Stimulated activated CD8-positive, alpha-beta memory T cell treated with anti-CD3 and anti-CD28 coated beads, Interleukin-4, amount 100 ng/mL, for 48 hours (primary cell): ENCODE data around the gene NKX2-3.

Experiments used
- DNase-seq: peaks from one replicate; pipeline ENCODE4 v3.0.0-alpha.2; 2020

The NKX2-3 gene

DNA sequence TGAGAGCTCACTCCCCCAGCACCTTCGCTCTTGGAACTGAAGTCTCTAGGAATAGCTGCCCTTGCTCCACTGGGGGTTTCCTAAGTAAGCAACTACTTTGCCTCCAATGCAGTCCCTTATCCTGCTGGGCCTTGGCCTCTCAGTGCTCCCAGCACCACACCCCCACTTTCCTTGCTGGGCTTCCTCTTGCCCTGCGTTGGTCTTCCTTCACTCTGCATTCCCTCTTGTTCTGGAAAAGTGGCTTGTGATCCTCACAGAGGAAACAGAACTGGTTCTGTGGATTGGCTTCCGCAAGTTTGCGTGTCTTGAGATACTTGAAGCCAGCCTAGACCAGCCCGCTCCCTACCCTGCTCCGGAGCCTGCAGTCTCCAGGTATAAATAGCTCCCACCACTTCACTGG is 6.4 kb downstream of the NKX2-3 start:
- no peak for DNase-seq

DNA sequence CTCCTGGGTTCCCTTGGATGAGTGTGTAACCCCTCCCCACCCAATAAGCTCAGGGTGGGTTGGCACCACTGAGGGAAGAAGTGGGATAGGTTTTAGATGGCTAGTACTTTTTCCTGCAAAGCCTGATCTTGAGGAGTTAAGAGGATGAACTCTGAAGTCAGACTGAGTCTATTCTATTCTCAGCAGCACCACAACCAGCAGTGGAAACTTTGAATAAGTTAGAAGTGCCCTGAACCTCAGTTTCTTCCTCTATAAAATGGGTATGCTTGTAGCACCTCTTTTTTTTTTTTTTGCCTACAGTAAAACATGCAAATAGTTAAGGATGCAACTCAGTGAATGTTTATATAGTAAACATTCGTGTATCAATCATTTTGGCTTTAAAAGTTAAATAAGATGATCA is 7.1 kb downstream of the NKX2-3 start:
- no peak for DNase-seq

DNA sequence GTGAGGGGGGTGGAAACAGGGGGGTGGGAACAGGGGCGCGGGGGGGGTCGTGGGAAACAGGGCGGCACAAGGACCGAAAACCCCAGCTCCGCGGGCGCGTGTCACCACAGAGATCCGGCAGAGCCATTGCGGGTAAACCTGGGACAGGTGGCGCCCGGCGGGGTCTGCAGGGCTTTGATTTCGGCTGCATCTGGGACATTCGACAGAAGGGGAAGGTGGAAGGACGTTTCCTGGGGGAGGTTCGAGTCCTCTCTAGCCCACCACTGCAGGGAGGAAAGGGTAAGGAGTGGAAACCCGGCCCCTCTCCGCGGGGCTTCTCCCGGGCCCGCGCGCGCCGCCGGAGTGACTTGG is 7.5 kb downstream of the NKX2-3 start:
- no peak for DNase-seq

DNA sequence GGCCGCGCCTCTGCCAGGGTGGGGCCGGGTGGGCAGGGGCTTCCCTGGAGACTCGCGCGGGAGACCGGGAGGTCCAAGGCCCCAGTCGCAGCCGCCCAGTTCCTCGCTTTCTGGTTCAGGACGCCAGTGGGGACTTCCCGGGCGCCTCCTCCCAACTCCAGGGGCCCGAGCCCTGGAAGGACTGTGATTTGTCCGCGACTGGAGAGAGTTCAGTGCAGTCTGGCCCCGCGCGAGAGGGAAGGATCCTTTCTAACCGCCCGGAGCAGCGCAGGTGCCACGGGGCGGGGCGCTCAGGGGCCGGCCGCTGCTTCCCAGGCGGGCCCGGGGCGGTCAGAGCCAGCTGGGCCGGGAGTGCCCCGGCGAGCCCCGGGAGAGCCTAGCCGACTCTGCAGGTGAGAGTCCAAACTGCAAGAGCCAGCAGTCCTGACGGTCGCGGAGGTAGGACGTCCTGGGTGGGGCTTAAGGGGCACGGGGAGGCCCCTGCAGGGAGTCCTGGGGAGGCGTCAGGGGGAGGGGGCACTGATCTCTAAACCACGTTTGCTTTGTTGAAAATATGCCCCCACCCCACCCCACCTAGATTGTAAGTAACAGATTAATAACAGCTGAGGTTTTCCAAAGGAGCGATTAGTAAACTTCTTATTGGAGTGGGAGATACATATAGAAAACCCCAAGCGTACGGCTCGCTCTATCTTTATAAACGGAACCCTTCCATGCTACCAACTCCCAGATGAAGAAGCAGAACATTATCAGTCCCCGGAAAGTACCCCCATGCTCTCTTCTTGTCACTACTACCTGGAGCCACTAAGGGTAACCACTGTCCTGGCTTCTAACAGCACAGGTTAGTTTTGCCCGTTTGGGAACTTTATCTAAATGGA is 8.2 kb downstream of the NKX2-3 start:
- DNase-seq = no peak

DNA sequence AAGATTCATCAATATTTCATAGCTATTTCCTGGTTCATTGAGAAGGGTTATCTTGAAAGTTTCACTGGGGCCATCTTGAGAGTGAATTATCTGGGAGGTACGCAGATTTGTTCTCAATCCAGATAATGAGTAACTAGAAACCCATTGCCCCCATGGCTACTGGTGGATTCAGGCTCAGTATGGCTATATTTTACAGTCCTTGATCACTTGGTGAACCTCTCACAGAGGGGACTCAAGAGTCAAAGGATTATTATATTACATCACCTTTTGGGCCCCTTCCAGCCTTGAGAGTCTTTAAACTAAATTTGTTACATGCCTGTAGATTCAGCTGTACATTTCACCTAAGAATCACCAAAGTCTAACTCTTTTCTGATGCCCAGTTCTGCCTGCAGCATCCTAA is 11.6 kb downstream of the NKX2-3 start:
- no peak for DNase-seq

DNA sequence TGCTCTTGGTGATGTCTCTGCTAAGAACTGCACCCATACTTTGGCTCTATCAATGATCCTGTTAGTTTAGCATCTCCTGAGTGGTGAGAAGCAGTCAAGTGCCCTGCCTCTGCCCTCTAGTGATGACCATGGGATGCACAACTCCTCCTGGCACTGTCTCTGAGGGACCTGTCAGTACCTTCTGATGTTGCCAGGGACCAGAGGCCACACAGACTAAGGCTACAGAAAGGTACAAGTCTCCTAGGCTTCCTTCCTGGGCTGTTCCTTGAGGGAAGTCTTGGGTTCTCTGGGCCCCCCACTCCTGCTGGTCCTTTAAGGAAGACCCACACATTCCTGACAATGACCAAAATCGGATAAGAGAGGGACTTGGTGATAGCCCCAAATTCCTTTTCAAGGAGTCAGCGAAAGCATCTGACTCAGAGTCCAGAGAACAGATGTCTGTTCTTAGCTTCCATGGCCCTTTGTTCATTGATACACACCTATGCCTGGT is 15.3 kb downstream of the NKX2-3 start:
- DNase-seq = no peak

DNA sequence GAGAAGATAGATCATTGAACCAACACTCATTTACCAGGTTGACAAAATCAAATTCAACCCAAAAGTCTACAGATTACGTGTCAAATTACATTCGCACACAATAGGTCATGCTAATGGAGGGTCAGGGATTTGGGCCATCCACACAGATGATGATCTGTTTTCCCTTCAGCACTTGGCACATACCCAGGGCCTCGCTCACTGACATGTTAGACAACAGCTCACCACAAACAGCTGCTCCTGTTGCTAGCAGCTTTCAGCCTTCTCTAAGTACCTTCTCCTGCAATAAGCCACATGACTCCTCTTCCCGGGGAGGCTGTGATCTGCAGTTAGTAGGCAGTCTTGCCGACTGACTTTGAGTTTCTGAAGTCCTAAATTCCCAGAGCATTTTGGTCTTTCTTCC is 18.4 kb downstream of the NKX2-3 start:
- no peak for DNase-seq

DNA sequence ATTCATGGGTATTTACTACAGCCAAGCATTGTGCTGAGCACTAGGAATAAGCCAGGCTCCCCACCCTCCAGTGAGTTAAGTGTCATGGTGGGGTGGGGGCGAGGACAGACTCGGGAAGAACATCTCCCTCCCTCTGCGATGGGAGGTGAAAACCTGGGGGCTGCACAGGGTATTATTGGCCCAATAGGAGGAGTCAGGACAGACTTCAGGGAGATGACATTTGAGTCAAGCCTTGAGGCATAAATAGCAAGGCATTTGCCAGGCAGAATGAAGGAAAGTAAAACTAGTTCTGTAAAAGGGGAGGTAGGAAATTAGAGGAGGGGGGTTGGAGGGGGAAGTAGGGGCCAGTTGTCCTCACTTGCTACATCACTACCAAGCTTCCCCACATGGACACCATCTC is 18.9 kb downstream of the NKX2-3 start:
- no peak for DNase-seq

DNA sequence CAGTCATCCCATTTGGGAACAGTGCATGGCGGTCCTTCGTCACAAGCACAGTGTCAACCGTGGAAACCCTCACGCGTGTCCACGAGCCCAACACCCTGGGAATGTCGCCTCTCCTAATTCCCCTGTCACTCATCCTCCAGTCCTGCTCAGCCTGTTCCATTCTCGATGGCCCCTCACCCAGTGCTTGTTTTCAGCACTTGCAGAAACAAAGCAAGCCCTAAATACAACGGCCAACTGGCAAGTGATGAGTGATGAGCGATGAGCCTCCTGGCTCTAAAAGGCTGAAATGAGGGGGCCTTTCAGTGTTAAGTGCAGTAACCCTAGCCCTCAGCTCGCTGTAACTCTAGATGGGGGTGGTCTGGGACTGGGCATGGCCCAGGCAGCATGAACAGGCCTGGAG is 22.6 kb downstream of the NKX2-3 start:
- no peak for DNase-seq

DNA sequence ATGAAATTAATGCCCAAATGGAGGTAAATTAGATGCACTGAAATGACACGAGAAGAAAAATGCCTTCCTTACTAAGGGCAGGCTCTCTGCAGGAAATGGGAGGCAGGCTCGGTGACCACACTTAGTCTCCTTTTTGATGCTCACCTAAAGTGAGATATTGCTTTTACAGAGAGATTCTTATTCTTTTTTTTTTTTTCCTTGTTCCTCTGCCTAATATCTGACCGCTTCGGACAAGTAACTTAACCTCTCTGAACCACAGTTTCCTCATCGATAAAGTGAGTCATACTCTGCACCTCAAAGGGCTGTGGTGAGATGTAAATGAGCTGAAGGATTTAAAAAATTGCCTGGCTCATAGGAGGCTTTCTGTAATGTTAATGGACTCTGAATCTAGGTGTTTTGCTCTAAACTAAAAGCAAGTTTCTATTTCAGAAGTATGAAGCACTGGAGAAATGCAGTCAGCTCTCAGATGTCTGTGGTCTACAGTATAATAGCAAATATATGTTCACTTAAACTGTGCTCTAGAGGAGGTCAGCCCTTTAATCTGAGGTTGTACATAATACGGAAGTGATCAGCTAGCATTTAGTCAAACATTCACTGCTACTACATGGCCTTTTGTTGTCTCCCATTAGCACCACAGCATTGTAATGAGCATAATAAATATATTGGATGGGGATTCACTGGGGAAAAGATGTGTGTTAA is 23.2 kb downstream of the NKX2-3 start:
- no peak for DNase-seq

DNA sequence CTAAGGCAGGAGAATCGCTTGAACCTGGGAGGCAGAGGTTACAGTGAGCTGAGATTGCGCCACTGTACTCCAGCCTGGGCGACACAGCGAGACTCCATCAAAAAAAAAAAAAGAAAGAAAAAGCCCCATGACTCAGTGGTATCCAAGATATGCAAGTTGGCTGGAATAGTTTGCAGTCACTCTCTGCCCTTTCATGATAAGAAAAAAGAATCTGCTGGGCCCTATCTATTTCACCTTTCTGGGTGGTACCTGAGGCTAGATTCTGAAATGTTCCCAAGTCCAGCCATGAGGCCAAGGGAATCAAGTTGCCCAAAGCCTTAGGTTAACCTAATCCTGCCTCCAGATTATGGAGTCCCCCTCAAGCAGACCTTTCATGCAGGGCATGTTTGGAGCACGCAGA is 24.3 kb downstream of the NKX2-3 start:
- no peak for DNase-seq

DNA sequence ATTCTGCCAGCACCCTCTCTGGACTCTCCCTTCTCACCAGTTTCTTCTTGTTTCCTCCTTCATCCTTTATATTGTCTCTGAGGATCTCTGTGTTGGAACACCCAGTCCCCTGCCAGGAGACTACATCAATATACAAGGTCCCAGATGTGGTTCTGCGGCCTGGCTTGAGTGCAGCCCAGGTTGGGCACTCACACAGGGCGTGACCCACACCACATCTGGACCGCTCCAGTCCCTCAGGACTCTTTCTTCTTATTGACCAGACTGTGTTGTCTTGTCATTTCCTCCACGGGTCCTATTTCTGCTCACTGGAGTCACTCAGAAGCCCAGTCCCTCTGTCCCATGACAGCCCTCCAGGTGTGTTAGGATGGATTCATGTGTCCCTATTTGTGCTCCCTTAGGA is 26.0 kb downstream of the NKX2-3 start:
- no peak for DNase-seq

DNA sequence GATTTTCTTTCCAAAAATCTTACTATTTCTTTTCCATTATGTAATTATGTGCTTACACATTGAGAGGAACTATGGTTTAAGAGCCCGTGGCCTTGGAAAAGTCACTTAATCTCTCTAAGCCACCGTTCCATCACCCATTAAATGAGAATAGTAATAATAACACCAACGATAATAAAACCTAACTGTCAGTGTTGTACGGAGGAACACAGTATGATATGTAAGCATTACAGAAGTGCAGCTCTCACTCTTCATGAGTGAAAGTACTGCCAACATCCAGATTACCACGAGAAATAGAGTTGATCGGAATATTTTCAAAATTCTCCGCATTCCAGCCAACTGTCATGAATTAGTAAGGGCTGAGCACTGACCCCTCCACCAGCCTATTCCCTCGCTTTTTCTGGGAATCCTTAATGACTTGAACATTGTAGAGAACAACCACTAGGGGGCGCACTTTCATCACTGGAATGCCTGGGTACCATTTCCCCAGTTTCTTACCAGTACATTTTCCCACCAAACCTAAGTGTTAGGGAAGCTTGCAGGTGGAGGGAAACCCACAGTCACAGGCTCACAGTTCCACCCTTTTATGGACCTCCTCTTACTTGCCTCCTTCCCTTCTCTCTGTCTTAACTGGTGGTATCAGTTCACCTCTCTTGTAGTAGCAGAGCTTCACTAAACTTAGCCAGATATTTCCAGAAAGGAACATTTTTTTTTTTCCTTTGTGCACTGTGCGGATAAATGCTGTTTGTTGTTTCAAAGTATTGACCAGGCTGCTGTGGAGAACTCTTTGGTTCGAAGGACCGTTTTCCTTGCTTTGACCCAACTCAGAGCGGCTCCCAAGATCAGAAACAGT is 27.8 kb downstream of the NKX2-3 start:
- DNase-seq = peak; percentile 64

DNA sequence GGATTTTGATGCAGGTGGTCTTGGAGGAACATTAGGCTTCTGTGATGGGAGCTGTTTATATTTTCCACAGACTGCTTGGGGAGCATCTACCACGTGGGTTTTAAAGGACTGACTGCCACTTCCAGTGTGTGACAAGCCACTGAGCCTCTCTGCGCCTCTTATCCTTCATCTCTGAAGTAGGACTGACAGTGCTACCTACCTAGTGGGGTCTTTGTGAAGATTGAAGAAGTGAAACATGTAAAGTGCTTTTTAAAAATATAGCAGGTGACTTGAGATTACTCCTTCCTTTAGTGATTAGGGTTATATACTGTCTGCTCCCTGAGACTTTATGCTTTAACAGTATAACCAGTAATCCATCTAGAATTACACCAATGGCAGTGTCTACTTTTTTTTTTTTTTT is 29.9 kb downstream of the NKX2-3 start:
- no peak for DNase-seq

DNA sequence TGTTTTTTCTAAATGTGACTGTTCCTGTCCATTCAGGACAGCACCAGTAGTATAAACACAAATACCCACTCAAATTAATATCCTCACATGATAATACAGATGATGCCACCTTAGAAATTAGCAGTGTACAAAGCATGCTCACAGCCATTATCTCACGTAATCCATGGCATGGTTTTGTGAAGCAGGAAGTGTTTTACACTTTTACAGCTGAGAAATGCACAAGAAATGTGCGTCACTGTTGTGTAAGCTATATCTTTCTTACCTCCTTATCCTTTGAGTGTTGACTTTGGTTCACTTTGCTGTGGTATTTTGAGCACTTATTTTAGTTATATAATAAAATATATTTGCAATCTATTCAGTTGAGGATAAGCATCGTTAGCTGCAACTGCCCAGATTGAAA is 31.6 kb downstream of the NKX2-3 start:
- no peak for DNase-seq

DNA sequence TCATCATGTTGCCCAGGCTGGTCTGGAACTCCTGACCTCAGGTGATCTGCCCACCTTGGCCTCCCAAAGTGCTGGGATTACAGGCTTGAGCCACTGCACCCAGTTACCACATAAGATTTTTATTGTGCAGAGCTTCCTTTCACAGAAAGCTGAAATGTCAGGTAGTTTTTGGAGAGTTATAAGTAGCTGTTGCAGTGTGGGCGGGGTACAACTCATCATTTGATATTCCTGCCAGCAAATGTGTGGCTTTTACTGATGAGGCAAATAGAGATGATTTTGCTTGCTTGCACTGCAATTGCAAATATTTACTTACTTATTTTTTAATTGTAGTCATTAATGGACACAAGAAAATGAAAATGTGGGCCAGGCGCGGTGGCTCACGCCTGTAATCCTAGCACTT is 32.4 kb downstream of the NKX2-3 start:
- DNase-seq = no peak

DNA sequence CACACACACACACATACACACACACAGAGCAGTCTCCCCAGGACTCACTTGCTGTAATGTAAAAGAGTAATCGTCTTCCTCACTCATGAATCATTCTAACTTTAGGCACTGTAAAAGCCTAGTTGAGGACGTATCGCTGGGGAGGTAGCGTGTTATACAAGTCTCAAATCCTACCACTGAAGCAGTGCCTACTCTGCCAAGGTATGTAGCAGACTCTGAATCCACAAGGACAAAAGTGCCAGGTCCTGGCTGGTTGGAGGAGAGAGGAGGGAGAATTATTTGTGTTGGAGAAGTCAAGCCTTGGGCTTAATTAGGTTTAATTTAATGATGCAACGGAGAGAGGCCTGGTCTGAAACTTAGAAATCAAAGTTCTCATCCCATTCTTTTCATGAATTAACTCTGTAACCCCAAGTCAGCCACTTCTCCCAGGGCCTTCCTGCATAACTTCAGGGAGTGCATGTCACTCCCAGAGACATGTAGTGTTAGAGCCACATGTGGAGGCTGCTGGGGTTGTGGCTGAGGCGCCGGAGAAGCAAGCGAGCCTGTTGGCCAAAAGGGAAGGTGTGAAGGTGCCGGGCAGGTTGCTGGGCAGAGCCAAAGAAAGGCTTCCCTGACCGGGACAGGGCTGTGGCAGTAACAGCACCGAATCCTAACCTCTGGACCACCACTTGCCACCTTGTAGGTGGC is 36.7 kb downstream of the NKX2-3 start:
- no peak for DNase-seq

DNA sequence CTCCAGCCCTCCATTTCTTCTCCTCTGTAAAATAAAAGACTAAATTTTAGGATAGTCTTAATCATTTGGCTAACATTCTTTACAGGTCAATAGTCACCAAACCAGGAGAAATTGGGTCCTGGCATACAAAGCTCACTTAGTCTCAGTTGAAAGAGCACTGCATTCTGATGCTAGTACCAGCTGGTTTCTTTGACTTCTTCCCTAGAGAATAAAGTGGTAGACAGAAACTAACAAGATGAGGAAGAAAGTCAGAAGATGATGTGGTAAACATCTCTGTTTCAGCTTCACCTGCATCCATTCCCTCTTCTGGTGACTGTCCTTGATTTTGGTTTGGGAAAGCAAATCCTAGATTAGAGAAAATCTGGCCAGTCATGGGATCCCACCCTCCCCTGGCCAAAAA is 37.2 kb downstream of the NKX2-3 start:
- no peak for DNase-seq

DNA sequence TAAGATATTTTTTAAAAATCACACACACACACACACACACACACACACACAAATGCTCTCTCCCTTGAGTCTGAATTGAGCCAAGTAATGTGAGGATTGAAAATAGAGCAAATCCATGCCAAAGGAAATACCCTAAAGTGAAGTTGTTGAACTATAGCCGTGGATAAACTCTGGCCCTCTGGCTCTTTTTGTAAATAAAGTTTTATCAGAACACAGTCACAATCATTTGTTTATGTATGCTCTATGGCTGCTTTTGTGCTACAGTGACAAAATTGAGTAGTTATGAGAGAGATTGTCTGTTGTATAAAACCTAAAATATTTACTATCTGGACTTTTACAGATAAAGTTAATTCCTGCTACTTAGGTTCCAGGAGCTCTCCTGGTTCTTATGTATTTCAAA is 39.1 kb downstream of the NKX2-3 start:
- no peak for DNase-seq

DNA sequence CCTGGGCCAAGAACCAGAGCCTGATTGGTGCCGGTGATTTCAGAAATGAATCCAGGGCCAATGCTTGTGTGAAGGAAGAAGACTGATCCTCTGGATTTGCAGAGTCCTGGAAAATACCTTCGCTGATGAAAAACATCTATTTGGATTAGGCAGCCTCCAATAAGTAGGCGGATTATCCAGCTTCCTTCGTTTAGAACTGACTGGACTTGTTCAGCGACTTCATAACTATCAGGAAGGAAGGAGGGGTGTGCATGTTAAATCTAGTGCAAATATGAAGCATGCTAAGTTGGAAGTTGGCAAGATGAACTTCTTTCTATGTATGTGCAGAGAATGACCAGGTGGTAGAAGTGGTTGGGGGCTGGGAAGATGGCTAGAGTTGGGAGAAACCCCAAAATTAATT is 41.0 kb downstream of the NKX2-3 start:
- DNase-seq = no peak

DNA sequence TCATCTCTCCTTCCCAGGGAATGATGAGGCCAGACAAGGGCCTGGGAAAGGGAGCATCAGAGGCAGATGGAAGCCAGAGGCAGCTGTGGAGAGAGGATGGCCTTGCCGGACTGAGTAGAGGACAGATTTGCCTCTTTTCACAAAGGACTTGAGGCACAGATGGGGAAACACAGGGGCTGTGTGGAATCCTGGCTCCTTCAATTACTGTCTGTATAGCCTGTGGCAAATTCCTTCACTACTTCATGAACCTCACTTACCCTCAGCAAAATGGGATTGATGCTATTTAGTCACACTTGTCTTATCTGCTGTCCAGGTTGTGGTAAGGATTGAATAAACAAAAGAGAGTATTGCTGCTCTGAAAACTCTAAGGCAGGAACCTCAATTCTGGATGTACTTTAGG is 47.2 kb downstream of the NKX2-3 start:
- no peak for DNase-seq

DNA sequence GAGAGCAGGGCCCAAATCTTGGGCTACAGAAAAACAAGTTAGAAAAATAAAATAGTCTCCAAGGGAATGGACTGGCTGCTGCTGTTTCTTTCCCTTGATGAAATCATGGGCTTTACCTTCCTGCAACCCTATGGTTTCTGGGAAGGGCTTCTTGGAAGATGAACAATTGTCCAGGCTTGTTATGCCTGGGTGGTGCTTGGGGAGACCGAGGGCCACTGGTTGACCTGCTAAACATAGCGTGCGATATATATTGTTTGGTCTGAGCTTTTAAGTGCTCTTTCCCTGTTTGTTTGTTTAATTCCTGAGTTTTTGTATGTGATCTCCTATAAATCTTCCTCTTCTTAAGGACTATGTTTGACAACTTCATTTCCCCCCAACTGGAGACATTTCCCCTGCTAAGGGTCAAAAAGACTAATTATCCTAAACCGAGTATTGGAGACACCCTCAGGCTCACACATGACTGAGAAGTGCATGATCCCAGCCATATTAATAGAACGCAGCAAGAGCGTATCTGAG is 49.6 kb downstream of the NKX2-3 start:
- no peak for DNase-seq

DNA sequence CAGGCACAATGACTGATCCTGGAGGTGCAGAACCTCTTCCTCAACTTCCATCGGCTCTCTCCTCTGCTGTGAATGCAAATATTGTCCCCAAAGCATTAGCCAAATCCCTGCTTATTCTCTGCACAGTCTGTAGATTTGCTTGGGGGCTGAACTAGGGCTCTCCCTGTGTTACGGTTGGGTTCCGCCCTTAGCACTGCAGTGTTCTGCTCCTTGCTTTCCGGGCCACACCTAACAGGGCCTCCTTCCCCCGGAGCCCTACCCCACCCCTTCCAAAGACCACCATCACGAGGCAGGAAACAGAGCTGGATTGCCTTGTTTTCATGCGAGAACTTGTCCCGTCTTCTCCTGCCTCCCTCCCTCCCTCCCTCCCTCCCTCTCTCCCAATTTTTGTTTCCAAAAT is 50.9 kb downstream of the NKX2-3 start:
- no peak for DNase-seq
